Measurements from ENCODE around the gene CHCHD4. TPM values are rescaled to one million over a fixed set of nuclear protein-coding genes. Genes with fewer than 3 reads are reported as not detected.

CHCHD4 gene
- total RNA-seq, 1 donor from 2014 or later: 12.0 TPM

- H3K4me1 ChIP-seq: no peaks in the 10 kb centered on the region
- no peak overlapping the region for H3K27ac ChIP-seq
- H3K27me3 ChIP-seq: no peaks in the 10 kb centered on the region
- no peak for DNase-seq
- TF ChIP-seq, protein P1, sequence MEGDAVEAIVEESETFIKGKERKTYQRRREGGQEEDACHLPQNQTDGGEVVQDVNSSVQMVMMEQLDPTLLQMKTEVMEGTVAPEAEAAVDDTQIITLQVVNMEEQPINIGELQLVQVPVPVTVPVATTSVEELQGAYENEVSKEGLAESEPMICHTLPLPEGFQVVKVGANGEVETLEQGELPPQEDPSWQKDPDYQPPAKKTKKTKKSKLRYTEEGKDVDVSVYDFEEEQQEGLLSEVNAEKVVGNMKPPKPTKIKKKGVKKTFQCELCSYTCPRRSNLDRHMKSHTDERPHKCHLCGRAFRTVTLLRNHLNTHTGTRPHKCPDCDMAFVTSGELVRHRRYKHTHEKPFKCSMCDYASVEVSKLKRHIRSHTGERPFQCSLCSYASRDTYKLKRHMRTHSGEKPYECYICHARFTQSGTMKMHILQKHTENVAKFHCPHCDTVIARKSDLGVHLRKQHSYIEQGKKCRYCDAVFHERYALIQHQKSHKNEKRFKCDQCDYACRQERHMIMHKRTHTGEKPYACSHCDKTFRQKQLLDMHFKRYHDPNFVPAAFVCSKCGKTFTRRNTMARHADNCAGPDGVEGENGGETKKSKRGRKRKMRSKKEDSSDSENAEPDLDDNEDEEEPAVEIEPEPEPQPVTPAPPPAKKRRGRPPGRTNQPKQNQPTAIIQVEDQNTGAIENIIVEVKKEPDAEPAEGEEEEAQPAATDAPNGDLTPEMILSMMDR (IDR thresholded peaks at IDR 0.05): no peak
- intact Hi-C loops (cut with DNase I): no loop called here
- H3K9me3 ChIP-seq: no peaks in the 10 kb centered on the region
- peaks cover 100% of the 10 kb centered on the region for H3K36me3 ChIP-seq
- ATAC-seq: no peak
- H3K4me3 ChIP-seq: no peak overlapping the region
Observed at GRCh38 chr3:14166877-14167603, 42.4 kb upstream of the CHCHD4 start.

DNA sequence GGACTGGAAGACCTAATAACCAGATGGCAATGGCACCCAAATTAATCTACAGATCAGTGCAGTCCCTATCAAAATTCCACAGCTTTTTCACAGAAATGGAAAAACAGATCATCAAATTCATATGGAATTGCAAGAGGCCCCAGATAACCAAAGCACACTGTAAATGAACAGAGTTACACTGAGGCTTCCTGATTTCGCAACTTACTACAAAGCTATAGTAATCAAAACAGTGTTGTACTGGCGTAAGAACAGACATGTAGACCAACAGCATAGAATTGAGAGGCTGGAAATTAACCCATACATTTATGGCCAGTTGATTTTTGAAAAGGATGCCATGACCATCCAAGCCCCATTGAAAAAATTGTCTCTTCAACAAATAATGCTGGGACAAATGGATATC is 37.5 kb upstream of the CHCHD4 start:
- no peaks in the 10 kb centered on the region for H3K4me1 ChIP-seq

DNA sequence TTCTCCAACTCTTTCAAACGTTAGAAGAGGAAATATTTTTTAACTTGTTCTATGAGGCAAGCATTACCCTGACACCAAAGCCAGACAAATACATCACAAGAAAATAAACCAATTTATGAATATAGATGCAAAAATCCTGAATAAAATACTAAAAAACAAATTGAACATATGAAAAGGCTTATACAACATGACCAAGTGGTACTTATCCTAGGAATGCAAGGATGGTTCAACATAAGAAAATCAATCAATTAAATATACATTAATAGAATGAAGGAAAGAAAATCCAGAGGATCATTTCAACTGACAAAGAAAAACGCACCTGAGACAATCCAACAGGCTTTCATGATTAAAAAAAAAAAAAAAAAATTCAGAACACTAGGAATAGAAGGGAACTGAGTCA is 36.6 kb upstream of the CHCHD4 start:
- H3K36me3 ChIP-seq: peaks cover 100% of the 10 kb centered on the region
- H3K4me1 ChIP-seq: no peaks in the 10 kb centered on the region
- H3K27ac ChIP-seq: no peak overlapping the region
- peaks cover 13% of the 10 kb centered on the region for H3K9me3 ChIP-seq
- H3K27me3 ChIP-seq: no peaks in the 10 kb centered on the region
- no peak for DNase-seq
- intact Hi-C loops (cut with DNase I): no loop called here
- H3K4me3 ChIP-seq: no peak overlapping the region
- ATAC-seq: no peak
- TF ChIP-seq, protein P1 (IDR thresholded peaks at IDR 0.05): no peak

More for the DNA sequence above, 37.5 kb upstream of the CHCHD4 start:
- H3K36me3 ChIP-seq: peaks cover 100% of the 10 kb centered on the region
- no peak for DNase-seq
- TF ChIP-seq, protein P1 (IDR thresholded peaks at IDR 0.05): no peak
- intact Hi-C loops (cut with DNase I): no loop called here
- peaks cover 13% of the 10 kb centered on the region for H3K9me3 ChIP-seq
- H3K27me3 ChIP-seq: no peaks in the 10 kb centered on the region
- H3K27ac ChIP-seq: no peak overlapping the region
- H3K4me3 ChIP-seq: no peak overlapping the region
- no peak for ATAC-seq

- peaks cover 13% of the 10 kb centered on the region for H3K9me3 ChIP-seq
- H3K36me3 ChIP-seq: peaks cover 96% of the 10 kb centered on the region
- no peaks in the 10 kb centered on the region for H3K27me3 ChIP-seq
- H3K27ac ChIP-seq: no peak overlapping the region
- ATAC-seq: no peak
- TF ChIP-seq, protein P1 (IDR thresholded peaks at IDR 0.05): no peak
- H3K4me3 ChIP-seq: no peak overlapping the region
- no peaks in the 10 kb centered on the region for H3K4me1 ChIP-seq
- intact Hi-C loops (cut with DNase I): no loop called here
- DNase-seq: no peak
Observed at GRCh38 chr3:14159426-14159825, 34.8 kb upstream of the CHCHD4 start.

- TF ChIP-seq, protein P1 (IDR thresholded peaks at IDR 0.05): no peak
- Histone ChIP-seq H3K27ac (no peak overlapping the region), H3K36me3 (peaks cover 96% of the 10 kb centered on the region), H3K4me1 (no peaks in the 10 kb centered on the region), H3K4me3 (no peak overlapping the region), H3K27me3 (no peaks in the 10 kb centered on the region), H3K9me3 (peaks cover 13% of the 10 kb centered on the region)
- DNase-seq (no peak), ATAC-seq (no peak)
- intact Hi-C loops (cut with DNase I): no loop called here
Observed at GRCh38 chr3:14158370-14158769, 33.7 kb upstream of the CHCHD4 start.

All from upper lobe of right lung (tissue), 1 donor.